Activated T-cell treated with anti-CD3 and anti-CD28 coated beads, Interleukin-2, amount 50 U/mL, for 72 hours (primary cell): Measurements from ENCODE around the gene SYT14. TPM values are rescaled to one million over a fixed set of nuclear protein-coding genes. Genes with fewer than 3 reads are reported as not detected.
"Not testable (repeated sequence)": the region's sequence is repeated elsewhere in the genome, so short reads cannot be mapped to it uniquely, and the experiment has no call there.

ENCODE experiments used
- ATAC-seq, 2 donors: fragments of 150-1000 bp; cut with Tn5 transposase; replicated peaks in 1 of 2; 2 replicates each; pipeline ENCODE4 v1.10.0; 2021; ENCODE audit warnings: moderate library complexity in 2 of 2, mild to moderate bottlenecking in 1 of 2
- DNase-seq, 2 donors: peaks; one replicate each; pipeline ENCODE4 v3.0.0; 2021 to 2022; ENCODE audit warnings: mixed read lengths in 1 of 2
- H3K27ac Mint-ChIP-seq: one replicate; pipeline ENCODE4 v1.8.0; 2022; ENCODE audit warnings: mild to moderate bottlenecking, moderate library complexity, mixed read lengths
- H3K27me3 Mint-ChIP-seq: one replicate; pipeline ENCODE4 v1.8.0; 2022; ENCODE audit warnings: low read depth, mixed read lengths
- H3K36me3 Mint-ChIP-seq, 2 donors: one replicate each; pipeline ENCODE4 v1.8.0; 2022; ENCODE audit warnings: mixed read lengths in 2 of 2, mild to moderate bottlenecking in 1 of 2; ENCODE audit not compliant: insufficient read depth in 2 of 2
- H3K4me1 Mint-ChIP-seq: one replicate; pipeline ENCODE4 v1.8.0; 2022; ENCODE audit warnings: low read depth, mixed read lengths
- H3K4me3 Mint-ChIP-seq, 2 donors: one replicate each; pipeline ENCODE4 v1.8.0; 2022; ENCODE audit warnings: mild to moderate bottlenecking in 2 of 2, mixed read lengths in 2 of 2, moderate library complexity in 2 of 2
- H3K9me3 Mint-ChIP-seq, 2 donors: one replicate each; pipeline ENCODE4 v1.8.0; 2022; ENCODE audit warnings: mixed read lengths in 2 of 2
- total RNA-seq, 2 donors: library from RNA; stranded (reverse); gene quantifications; one replicate each; pipeline ENCODE4 v1.2.3, GENCODE V29; 2022

The SYT14 gene
- total RNA-seq, 2 donors from 2014 or later: not detected

- ATAC-seq: no peak
- H3K27me3 Mint-ChIP-seq: peaks cover 24% of the 10 kb centered on the region
These were observed 22.9 kb downstream of the SYT14 start for GRCh38 chr1:209960926-209961325.

GRCh38 chr1:209962388-209962787 lies 24.4 kb downstream of the SYT14 start:
- no peaks in the 10 kb centered on the region for H3K4me1 Mint-ChIP-seq
- H3K27ac Mint-ChIP-seq: no peak overlapping the region
- no peak for DNase-seq
- H3K4me3 Mint-ChIP-seq: no peak overlapping the region
- no peaks in the 10 kb centered on the region for H3K9me3 Mint-ChIP-seq
- H3K27me3 Mint-ChIP-seq: peaks cover 24% of the 10 kb centered on the region
- no peak for ATAC-seq
- H3K36me3 Mint-ChIP-seq: no peaks in the 10 kb centered on the region

More at GRCh38 chr1:209960926-209961325, 22.9 kb downstream of the SYT14 start:
- no peak overlapping the region for H3K27ac Mint-ChIP-seq
- H3K4me1 Mint-ChIP-seq: no peaks in the 10 kb centered on the region
- H3K36me3 Mint-ChIP-seq: no peaks in the 10 kb centered on the region
- no peaks in the 10 kb centered on the region for H3K9me3 Mint-ChIP-seq
- DNase-seq: no peak
- H3K4me3 Mint-ChIP-seq: no peak overlapping the region

- ATAC-seq: no peak
- no peaks in the 10 kb centered on the region for H3K9me3 Mint-ChIP-seq
These were observed 24.8 kb downstream of the SYT14 start for GRCh38 chr1:209962856-209963255.

GRCh38 chr1:209965996-209966395 lies 28.0 kb downstream of the SYT14 start:
- Mint-ChIP-seq H3K4me1 (no peaks in the 10 kb centered on the region), H3K9me3 (no peaks in the 10 kb centered on the region), H3K27me3 (peaks cover 18% of the 10 kb centered on the region), H3K4me3 (no peak overlapping the region), H3K36me3 (no peaks in the 10 kb centered on the region), H3K27ac (no peak overlapping the region)
- ATAC-seq (no peak), DNase-seq (no peak)

More at GRCh38 chr1:209962856-209963255, 24.8 kb downstream of the SYT14 start:
- Mint-ChIP-seq H3K4me3 (no peak overlapping the region), H3K4me1 (no peaks in the 10 kb centered on the region), H3K27me3 (peaks cover 24% of the 10 kb centered on the region), H3K27ac (no peak overlapping the region), H3K36me3 (no peaks in the 10 kb centered on the region)
- no peak for DNase-seq

- H3K27ac Mint-ChIP-seq, H3K27me3 Mint-ChIP-seq: not testable (repeated sequence)
These were observed 40.7 kb downstream of the SYT14 start for GRCh38 chr1:209978721-209979120.

GRCh38 chr1:209983953-209984352 lies 45.9 kb downstream of the SYT14 start:
- Mint-ChIP-seq H3K4me3 (no peak overlapping the region), H3K9me3 (no peaks in the 10 kb centered on the region)
- ATAC-seq: no peak

More at GRCh38 chr1:209978721-209979120, 40.7 kb downstream of the SYT14 start:
- not testable (repeated sequence) for DNase-seq, H3K36me3 Mint-ChIP-seq, H3K4me3 Mint-ChIP-seq, ATAC-seq, H3K9me3 Mint-ChIP-seq, H3K4me1 Mint-ChIP-seq

DNA sequence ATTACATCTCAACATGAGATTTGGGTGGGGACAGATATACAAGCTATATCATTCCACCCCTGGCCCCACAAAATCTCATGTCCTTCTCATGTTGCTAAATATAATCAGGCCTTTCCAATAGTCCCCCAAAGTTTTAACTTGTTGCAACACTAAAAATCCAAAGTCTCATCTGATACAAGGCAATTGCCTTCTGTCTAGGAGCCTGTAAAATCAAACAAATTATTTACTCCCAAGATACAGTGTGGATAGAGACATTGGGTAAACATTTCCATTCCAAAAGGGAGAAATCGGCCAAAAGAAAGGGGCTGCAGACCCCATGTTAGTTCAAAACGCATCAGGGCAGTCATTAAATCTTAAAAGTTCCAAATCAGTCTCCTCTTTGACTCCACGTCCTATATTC lies 47.0 kb downstream of the SYT14 start:
- H3K36me3 Mint-ChIP-seq: no peaks in the 10 kb centered on the region
- H3K9me3 Mint-ChIP-seq: no peaks in the 10 kb centered on the region
- DNase-seq: no peak
- no peak overlapping the region for H3K27ac Mint-ChIP-seq
- ATAC-seq: no peak
- no peaks in the 10 kb centered on the region for H3K4me1 Mint-ChIP-seq
- peaks cover 28% of the 10 kb centered on the region for H3K27me3 Mint-ChIP-seq
- no peak overlapping the region for H3K4me3 Mint-ChIP-seq

More at GRCh38 chr1:209983953-209984352, 45.9 kb downstream of the SYT14 start:
- Mint-ChIP-seq H3K4me1 (no peaks in the 10 kb centered on the region), H3K27ac (no peak overlapping the region), H3K27me3 (peaks cover 25% of the 10 kb centered on the region), H3K36me3 (no peaks in the 10 kb centered on the region)
- DNase-seq: no peak

- DNase-seq (no peak), ATAC-seq (no peak)
- Mint-ChIP-seq H3K9me3 (no peaks in the 10 kb centered on the region), H3K27ac (no peak overlapping the region), H3K36me3 (no peaks in the 10 kb centered on the region), H3K4me1 (no peaks in the 10 kb centered on the region), H3K27me3 (peaks cover 29% of the 10 kb centered on the region), H3K4me3 (no peak overlapping the region)
These were observed 50.7 kb downstream of the SYT14 start for GRCh38 chr1:209988706-209989105.

- H3K36me3 Mint-ChIP-seq: no peaks in the 10 kb centered on the region
- DNase-seq (no peak), ATAC-seq (no peak)
- H3K27ac Mint-ChIP-seq: no peak overlapping the region
- H3K4me3 Mint-ChIP-seq: no peak overlapping the region
- no peaks in the 10 kb centered on the region for H3K9me3 Mint-ChIP-seq
- peaks cover 34% of the 10 kb centered on the region for H3K27me3 Mint-ChIP-seq
- H3K4me1 Mint-ChIP-seq: no peaks in the 10 kb centered on the region
These were observed 51.5 kb downstream of the SYT14 start for GRCh38 chr1:209989525-209989924.

DNA sequence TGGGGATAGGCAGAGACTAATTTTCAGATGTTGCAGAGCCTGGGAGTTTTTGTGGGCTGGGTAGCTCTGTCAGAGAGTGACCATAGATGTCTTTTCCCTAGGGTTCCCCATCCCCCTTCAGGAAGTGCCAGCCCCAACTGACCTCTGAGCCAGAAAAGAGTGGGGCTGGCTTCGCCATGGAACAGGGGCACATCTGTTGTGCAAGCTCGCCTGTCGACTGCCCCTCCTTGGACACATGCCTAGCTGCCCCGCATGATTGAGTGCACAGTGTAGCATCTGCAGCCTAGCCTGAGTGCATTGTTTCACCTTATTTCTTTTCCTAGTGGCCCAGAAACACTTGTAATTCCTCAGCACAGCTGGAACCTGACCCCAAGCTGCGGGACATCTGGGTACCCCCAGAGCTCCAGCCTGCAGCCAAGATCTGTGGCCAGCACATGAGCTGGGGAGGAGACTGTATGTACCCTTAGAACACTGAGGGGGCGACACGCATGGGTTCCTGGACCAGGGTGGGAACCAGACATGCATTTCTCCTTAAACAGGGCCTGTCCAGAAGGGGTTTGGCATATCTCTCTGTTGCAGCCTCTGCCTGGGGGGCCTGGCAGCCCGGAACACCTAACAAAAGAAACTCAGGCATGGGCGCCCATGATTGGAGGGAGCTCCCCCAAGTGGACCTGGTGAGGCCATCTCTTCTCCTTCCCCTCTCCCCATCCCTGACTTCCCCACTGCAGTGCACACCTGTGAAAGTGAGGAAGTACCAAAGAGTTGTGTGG lies 55.2 kb downstream of the SYT14 start:
- Mint-ChIP-seq H3K27ac (no peak overlapping the region), H3K27me3 (peaks cover 40% of the 10 kb centered on the region), H3K9me3 (no peaks in the 10 kb centered on the region), H3K4me1 (no peaks in the 10 kb centered on the region), H3K4me3 (no peak overlapping the region), H3K36me3 (no peaks in the 10 kb centered on the region)
- DNase-seq (no peak), ATAC-seq (no peak)

DNA sequence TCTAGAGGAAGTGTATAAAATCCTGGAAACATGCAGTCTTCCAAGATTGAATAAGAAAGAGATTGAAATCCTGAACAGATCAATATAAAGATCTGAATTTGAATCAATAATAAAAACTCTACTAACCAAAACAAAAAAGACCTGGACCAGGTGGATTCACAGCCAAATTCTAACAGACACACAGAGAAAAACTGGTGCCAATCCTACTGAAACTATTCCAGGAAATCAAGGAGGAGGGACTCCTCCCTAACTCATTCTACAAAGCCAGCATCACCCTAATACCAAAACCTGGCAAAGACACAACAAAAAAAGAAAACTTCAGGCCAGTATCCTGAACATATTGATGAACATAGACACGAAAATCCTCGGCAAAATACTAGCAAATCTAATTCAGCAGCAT lies 58.3 kb downstream of the SYT14 start:
- no peak overlapping the region for H3K27ac Mint-ChIP-seq
- H3K4me3 Mint-ChIP-seq: no peak overlapping the region
- DNase-seq (no peak), ATAC-seq (no peak)
- H3K9me3 Mint-ChIP-seq: no peaks in the 10 kb centered on the region
- peaks cover 44% of the 10 kb centered on the region for H3K27me3 Mint-ChIP-seq
- no peaks in the 10 kb centered on the region for H3K4me1 Mint-ChIP-seq
- no peaks in the 10 kb centered on the region for H3K36me3 Mint-ChIP-seq

GRCh38 chr1:209999005-209999404 lies 61.0 kb downstream of the SYT14 start:
- H3K36me3 Mint-ChIP-seq: no peaks in the 10 kb centered on the region
- ATAC-seq (no peak), DNase-seq (no peak)
- no peaks in the 10 kb centered on the region for H3K4me1 Mint-ChIP-seq
- H3K27me3 Mint-ChIP-seq: peaks cover 34% of the 10 kb centered on the region
- H3K9me3 Mint-ChIP-seq: no peaks in the 10 kb centered on the region
- no peak overlapping the region for H3K27ac Mint-ChIP-seq
- no peak overlapping the region for H3K4me3 Mint-ChIP-seq

DNA sequence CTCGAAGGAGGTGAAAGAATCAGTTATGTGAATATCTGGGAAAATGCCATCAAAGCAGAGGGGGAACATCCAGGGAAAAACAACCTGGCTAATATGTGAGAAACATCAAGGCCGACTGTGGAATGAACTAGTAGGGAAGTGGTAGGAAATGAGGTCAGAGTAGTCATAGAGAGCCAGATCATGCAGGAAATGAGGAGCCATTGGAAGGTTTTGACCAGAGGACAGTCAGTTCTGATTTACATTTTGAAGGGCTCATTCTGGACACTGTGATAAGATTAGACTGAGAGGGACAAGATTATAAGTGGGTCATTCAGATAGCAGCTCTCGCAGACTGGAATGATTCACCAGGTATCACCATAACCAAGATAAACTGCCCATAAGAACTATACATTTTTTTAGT lies 63.7 kb downstream of the SYT14 start:
- Mint-ChIP-seq H3K27ac (no peak overlapping the region), H3K36me3 (no peaks in the 10 kb centered on the region), H3K4me3 (no peak overlapping the region), H3K9me3 (no peaks in the 10 kb centered on the region), H3K27me3 (peaks cover 18% of the 10 kb centered on the region), H3K4me1 (no peaks in the 10 kb centered on the region)
- DNase-seq (no peak), ATAC-seq (no peak)

DNA sequence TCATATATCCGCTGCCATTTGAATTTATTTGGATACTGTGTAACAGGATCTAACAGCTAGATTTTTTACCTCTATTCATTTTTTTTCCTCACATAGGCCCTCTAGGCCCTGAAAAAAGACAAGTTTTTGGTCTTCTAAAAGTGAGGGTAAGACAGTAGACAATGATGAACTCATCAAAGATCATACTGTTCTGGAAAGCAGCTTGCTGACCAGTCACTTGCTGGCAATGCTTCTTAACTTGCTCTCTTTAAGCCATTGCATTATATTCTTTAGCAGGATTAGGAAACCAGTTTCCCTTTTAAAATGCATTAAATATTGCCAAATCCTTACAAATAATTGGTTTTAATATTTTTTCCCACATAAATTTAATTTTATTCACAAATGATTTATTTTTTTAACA lies 65.5 kb downstream of the SYT14 start:
- DNase-seq: no peak
- no peak overlapping the region for H3K27ac Mint-ChIP-seq
- H3K4me3 Mint-ChIP-seq: no peak overlapping the region
- no peak for ATAC-seq
- H3K36me3 Mint-ChIP-seq: no peaks in the 10 kb centered on the region
- no peaks in the 10 kb centered on the region for H3K9me3 Mint-ChIP-seq
- no peaks in the 10 kb centered on the region for H3K4me1 Mint-ChIP-seq
- H3K27me3 Mint-ChIP-seq: peaks cover 16% of the 10 kb centered on the region
